ENCODE data around the gene WNT1. TPM values are rescaled to one million over a fixed set of nuclear protein-coding genes. Genes with fewer than 3 reads are reported as not detected.

The WNT1 gene
- polyA plus RNA-seq, 1 donor = not detected

DNA sequence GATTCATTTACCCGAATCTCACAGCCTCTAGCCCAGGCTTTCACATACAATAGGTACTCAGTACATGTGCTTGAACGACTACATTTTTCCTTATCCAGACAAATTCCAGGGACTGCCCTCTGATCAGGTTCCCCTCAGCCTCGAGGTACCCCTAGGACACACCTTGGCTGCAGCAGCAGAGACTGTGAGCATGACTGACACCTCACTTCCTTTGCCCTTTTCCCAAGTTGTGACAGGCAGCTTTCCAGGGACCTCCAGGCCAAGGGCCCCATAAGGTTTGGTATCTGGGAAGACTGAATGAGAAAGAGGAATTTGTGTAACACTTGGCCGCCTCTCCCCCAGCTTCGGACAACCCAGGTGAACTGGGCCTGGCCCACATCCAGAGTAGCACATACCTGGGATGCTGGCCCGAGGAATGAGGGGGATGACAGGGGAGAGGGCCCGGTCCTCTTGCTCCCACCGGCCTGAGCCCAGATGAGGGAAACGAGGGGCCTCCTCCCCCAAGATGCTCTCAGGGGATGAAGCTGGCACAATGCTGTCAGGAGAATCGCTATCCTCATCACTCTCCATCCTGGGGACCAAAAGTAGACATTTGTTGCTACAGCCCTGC, 50.6 kb downstream of the WNT1 start:
- no peak for DNase-seq (ENCODE audit: low read depth)

- DNase-seq (ENCODE audit: low read depth) = no peak
These were observed 52.0 kb downstream of the WNT1 start for GRCh38 chr12:49030119-49030518.

GRCh38 chr12:49030714-49031572, 52.8 kb downstream of the WNT1 start:
- no peak for DNase-seq (ENCODE audit: low read depth)

DNA sequence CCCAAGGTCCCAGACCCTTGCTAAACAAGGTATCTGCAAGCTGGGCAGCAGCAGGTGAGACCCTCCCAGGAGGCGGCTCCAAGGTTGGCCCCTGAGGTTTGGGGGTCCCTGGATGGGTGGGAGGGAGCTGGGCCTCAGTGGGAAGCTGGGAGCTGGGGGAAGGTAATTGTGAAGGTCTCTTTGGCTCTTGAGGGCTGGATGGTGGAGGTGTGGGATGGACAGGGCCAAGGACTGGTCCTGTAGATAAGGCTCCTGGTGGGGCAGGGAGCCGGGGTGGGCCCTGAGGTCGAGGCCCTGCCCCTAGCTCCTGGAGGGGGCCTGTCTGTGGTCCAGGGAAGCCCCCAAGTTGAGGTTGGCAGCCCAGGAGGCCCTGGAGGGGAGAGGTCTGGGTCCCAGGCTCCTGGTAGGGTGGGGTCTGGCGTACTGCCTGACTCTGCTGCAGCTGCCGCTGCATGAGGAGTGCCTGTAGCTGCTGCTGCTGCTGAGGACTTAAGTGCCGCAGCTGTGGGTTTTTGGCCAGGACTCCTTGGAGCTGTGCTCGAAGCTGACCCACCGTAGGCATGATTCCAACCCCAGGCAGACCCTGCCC, 53.5 kb downstream of the WNT1 start:
- DNase-seq (ENCODE audit: low read depth) = no peak

Other genes with a start within 250 kb of the WNT1 start
- gene ADCY6, start 189.2 kb upstream of the WNT1 start, polyA plus RNA-seq (ENCODE audit: insufficient read length) = 35.9 TPM
- 13.8 TPM for gene CACNB3, start 159.8 kb upstream of the WNT1 start, polyA plus RNA-seq (ENCODE audit: insufficient read length)
- gene DDX23, start 126.2 kb upstream of the WNT1 start, polyA plus RNA-seq (ENCODE audit: insufficient read length) = 67.3 TPM
- gene RND1, start 112.5 kb upstream of the WNT1 start, polyA plus RNA-seq (ENCODE audit: insufficient read length) = 0.38 TPM
- gene FKBP11, start 52.8 kb upstream of the WNT1 start, polyA plus RNA-seq (ENCODE audit: insufficient read length) = 19.7 TPM
- gene ARF3, start 20.8 kb upstream of the WNT1 start, polyA plus RNA-seq (ENCODE audit: insufficient read length) = 42.5 TPM
- gene WNT10B, start 6.6 kb upstream of the WNT1 start, polyA plus RNA-seq (ENCODE audit: insufficient read length) = 0.77 TPM
- 33.6 TPM for gene DDN, start 21.1 kb downstream of the WNT1 start, polyA plus RNA-seq (ENCODE audit: insufficient read length)
- 60.2 TPM for gene PRKAG1, start 40.5 kb downstream of the WNT1 start, polyA plus RNA-seq (ENCODE audit: insufficient read length)
- 40.0 TPM for gene KMT2D, start 82.5 kb downstream of the WNT1 start, polyA plus RNA-seq (ENCODE audit: insufficient read length)
- 1.6 TPM for gene RHEBL1, start 91.7 kb downstream of the WNT1 start, polyA plus RNA-seq (ENCODE audit: insufficient read length)
- gene DHH, start 116.5 kb downstream of the WNT1 start, polyA plus RNA-seq (ENCODE audit: insufficient read length) = 0.82 TPM
- gene LMBR1L, start 132.5 kb downstream of the WNT1 start, polyA plus RNA-seq (ENCODE audit: insufficient read length) = 43.8 TPM
- gene TUBA1B, start 153.1 kb downstream of the WNT1 start, polyA plus RNA-seq (ENCODE audit: insufficient read length) = 831 TPM
- gene TUBA1A, start 210.8 kb downstream of the WNT1 start, polyA plus RNA-seq (ENCODE audit: insufficient read length) = 603 TPM

All from forelimb muscle (tissue), 1 donor.